HCT116 (cell line): Measurements from ENCODE around the gene SFTPB. TPM values are rescaled to one million over a fixed set of nuclear protein-coding genes. Genes with fewer than 3 reads are reported as not detected.

Experiments used
- ATAC-seq: fragments of 200-7000 bp; cut with Tn5 transposase; 2 replicates; pipeline ENCODE4 v1.9.1; 2020; ENCODE audit warnings: mild to moderate bottlenecking, moderate library complexity
- BruUV-seq: library from RNA; stranded (reverse); fragments of 400-500 nt; replicated peaks from 2 replicates; lab custom pipeline; 2021; lab: Mats Ljungman, UMichigan
- CTCF ChIA-PET: fragments of 300-600 bp; sonication (Branson Sonifier 250); formaldehyde crosslinking; loops from one replicate; lab custom pipeline; 2021; ENCODE audit warnings: antibody characterized with exemption; lab: Charles Lee
- POLR2A ChIA-PET: fragments of 300-600, 350-600 bp; sonication (Branson Sonifier 250); formaldehyde crosslinking; loops from one replicate; lab custom pipeline; 2021; ENCODE audit warnings: antibody characterized with exemption; lab: Charles Lee
- RAD21 ChIA-PET, 2 experiments: fragments of 300-600 bp; sonication (Branson Sonifier 250); formaldehyde crosslinking; loops; one replicate each; lab custom pipeline; 2023; ENCODE audit warnings: low total read pairs in 2 of 2; ENCODE audit not compliant: uncharacterized antibody in 2 of 2, unreplicated experiment in 2 of 2, low non-redundant PET in 1 of 2; lab: Charles Lee
- DNase-seq: peaks from one replicate; pipeline ENCODE4 v3.0.0-alpha.2; 2010; ENCODE audit warnings: low read depth, low spot score
- H2AFZ ChIP-seq: fragments of 200-600 bp; shearing (Covaris generic), sonication (generic); 2 replicates; pipeline ENCODE4 v1.6.1; 2017; ENCODE audit warnings: low read depth, mixed run types, mixed read lengths, antibody characterized with exemption, low read length; ENCODE audit not compliant: poor library complexity, severe bottlenecking
- H3K27ac ChIP-seq: 2 replicates; pipeline ENCODE4 v1.5.1; 2012; ENCODE audit warnings: low read depth, low read length
- H3K27me3 ChIP-seq: fragments of 200-600 bp; sonication (generic); 2 replicates; pipeline ENCODE4 v1.6.1; 2016; ENCODE audit warnings: mixed run types, low read length, mixed read lengths; ENCODE audit not compliant: insufficient read depth
- H3K36me3 ChIP-seq, 2 experiments: fragments of 200-500 bp in 1 of 2; fragments of 200-600 bp in 1 of 2; sonication (Bioruptor generic) in 1 of 2; sonication (generic) in 1 of 2; 2 replicates each; pipeline versions ENCODE4 v1.5.1 to v1.6.1; 2014 to 2016; ENCODE audit warnings: low read length in 2 of 2, inconsistent platforms in 1 of 2, mixed read lengths in 1 of 2, mixed run types in 1 of 2; ENCODE audit not compliant: insufficient read depth in 2 of 2, control insufficient read depth in 1 of 2
- H3K4me1 ChIP-seq, 2 experiments: fragments of 200-600 bp in 1 of 2; sonication (generic) in 1 of 2; 2 replicates each; pipeline versions ENCODE4 v1.5.1 to v1.6.1; 2012 to 2017; ENCODE audit warnings: low read length in 2 of 2, inconsistent platforms in 1 of 2, mild to moderate bottlenecking in 1 of 2, mixed read lengths in 1 of 2, mixed run types in 1 of 2, moderate library complexity in 1 of 2; ENCODE audit not compliant: insufficient read depth in 2 of 2, control insufficient read depth in 1 of 2
- H3K4me2 ChIP-seq: fragments of 200-600 bp; sonication (generic); 2 replicates; pipeline ENCODE4 v1.6.1; 2017; ENCODE audit warnings: mixed run types, low read length, mixed read lengths
- H3K4me3 ChIP-seq, 2 experiments: fragments of 200-600 bp in 1 of 2; sonication (generic) in 1 of 2; replicated peaks in 1 of 2; 2 replicates each; pipeline ENCODE4 v1.5.1; 2011 to 2016; ENCODE audit warnings: low read length in 2 of 2, control low read depth in 1 of 2, low read depth in 1 of 2, mild to moderate bottlenecking in 1 of 2, mixed read lengths in 1 of 2, mixed run types in 1 of 2
- H3K79me2 ChIP-seq: fragments of 200-600 bp; sonication (generic); 2 replicates; pipeline ENCODE4 v1.6.1; 2017; ENCODE audit warnings: mild to moderate bottlenecking, mixed run types, low read length, moderate library complexity, mixed read lengths; ENCODE audit not compliant: insufficient read depth
- H3K9ac ChIP-seq: fragments of 200-600 bp; sonication (generic); 2 replicates; pipeline ENCODE4 v1.6.1; 2016; ENCODE audit warnings: low read length, mixed read lengths
- H3K9me2 ChIP-seq: fragments of 200-600 bp; sonication (generic), shearing (Covaris generic); 2 replicates; pipeline ENCODE4 v1.6.1; 2017; ENCODE audit warnings: mixed run types, mild to moderate bottlenecking, moderate library complexity; ENCODE audit not compliant: insufficient read depth
- H3K9me3 ChIP-seq, 2 experiments: fragments of 200-500 bp in 1 of 2; fragments of 200-600 bp in 1 of 2; sonication (Bioruptor generic) in 1 of 2; sonication (generic) in 1 of 2; 2 replicates each; pipeline ENCODE4 v1.6.1; 2014 to 2017; ENCODE audit warnings: low read length in 2 of 2, mixed read lengths in 2 of 2, inconsistent platforms in 1 of 2, low read depth in 1 of 2, mild to moderate bottlenecking in 1 of 2, mixed run types in 1 of 2, moderate library complexity in 1 of 2; ENCODE audit not compliant: control insufficient read depth in 1 of 2, insufficient read depth in 1 of 2
- H4K20me1 ChIP-seq: fragments of 200-600 bp; sonication (generic), shearing (Covaris generic); 2 replicates; pipeline ENCODE4 v1.6.1; 2017; ENCODE audit warnings: mixed run types, mild to moderate bottlenecking, moderate library complexity; ENCODE audit not compliant: insufficient read depth
- ATF3 ChIP-seq: IDR thresholded peaks from 2 replicates; pipeline ENCODE4 v1.6.1; 2012
- CEBPB ChIP-seq: IDR thresholded peaks from 2 replicates; pipeline ENCODE4 v1.6.1; 2012; ENCODE audit warnings: low read depth
- EGR1 ChIP-seq: IDR thresholded peaks from 2 replicates; pipeline ENCODE4 v1.6.1; 2012; ENCODE audit warnings: low read depth
- ELF1 ChIP-seq: IDR thresholded peaks from 2 replicates; pipeline ENCODE4 v1.6.1; 2012; ENCODE audit warnings: low read depth, borderline replicate concordance
- EZH2 ChIP-seq: fragments of 200-600 bp; sonication (generic); IDR thresholded peaks from 2 replicates; pipeline ENCODE4 v1.6.1; 2017; ENCODE audit warnings: antibody characterized with exemption, mixed run types
- EZH2phosphoT487 ChIP-seq: fragments of 200-600 bp; IDR thresholded peaks from 2 replicates; pipeline ENCODE4 v1.6.1; 2018; ENCODE audit warnings: antibody characterized with exemption, borderline replicate concordance
- FOSL1 ChIP-seq: IDR thresholded peaks from 2 replicates; pipeline ENCODE4 v1.6.1; 2012; ENCODE audit warnings: low read depth
- POLR2A ChIP-seq: IDR thresholded peaks from 2 replicates; pipeline ENCODE4 v1.7.0; 2011; ENCODE audit warnings: borderline replicate concordance; ENCODE audit not compliant: insufficient read depth, insufficient read length; ENCODE audit errors: extremely low read depth
- POLR2AphosphoS5 ChIP-seq: IDR thresholded peaks from 2 replicates; pipeline ENCODE4 v1.6.1; 2011; ENCODE audit warnings: mild to moderate bottlenecking, low read depth, low read length, moderate library complexity
- RAD21 ChIP-seq: IDR thresholded peaks from 2 replicates; pipeline ENCODE4 v1.6.1; 2012; ENCODE audit warnings: low read depth, mild to moderate bottlenecking
- REST ChIP-seq: IDR thresholded peaks from 2 replicates; pipeline ENCODE4 v1.6.1; 2012; ENCODE audit warnings: low read depth
- SIN3A ChIP-seq: IDR thresholded peaks from 2 replicates; pipeline ENCODE4 v1.6.1; 2012; ENCODE audit warnings: low read depth
- SP1 ChIP-seq: IDR thresholded peaks from 2 replicates; pipeline ENCODE4 v1.6.1; 2012; ENCODE audit warnings: low read depth
- SRF ChIP-seq: IDR thresholded peaks from 2 replicates; pipeline ENCODE4 v1.6.1; 2012; ENCODE audit warnings: low read depth
- TCF7L2 ChIP-seq: IDR thresholded peaks from 2 replicates; pipeline ENCODE4 v1.7.0; 2011; ENCODE audit warnings: borderline replicate concordance, inconsistent platforms; ENCODE audit not compliant: insufficient read depth, insufficient read length; ENCODE audit errors: extremely low read depth
- YY1 ChIP-seq: IDR thresholded peaks from 2 replicates; pipeline ENCODE4 v1.6.1; 2011; ENCODE audit warnings: low read length, low read depth, moderate library complexity, mild to moderate bottlenecking; ENCODE audit not compliant: insufficient replicate concordance; ENCODE audit errors: extremely low read depth
- ZFX ChIP-seq: fragments of 450-650 bp; IDR thresholded peaks from 2 replicates; pipeline ENCODE4 v1.6.1; 2017
- ZNF274 ChIP-seq: fragments of 200-500 bp; sonication (Bioruptor generic); IDR thresholded peaks from 2 replicates; pipeline ENCODE4 v1.6.1; 2014; ENCODE audit warnings: mild to moderate bottlenecking, low read depth, low read length, inconsistent platforms
- intact Hi-C: fragments of 100-400 bp; cut with micrococcal nuclease; formaldehyde crosslinking; loops from 2 replicates; pipeline ENCODE4 v1.10.0; 2022
- total RNA-seq: library from RNA; stranded (reverse); gene quantifications from one replicate; pipeline ENCODE4 v1.2.1, GENCODE V29; 2021; ENCODE audit not compliant: unreplicated experiment
- TF ChIP-seq, protein P1 (sequence below): IDR thresholded peaks from 2 replicates; pipeline ENCODE4 v1.6.1; 2012
- TF ChIP-seq, protein P2 (sequence below): IDR thresholded peaks from 2 replicates; pipeline ENCODE4 v1.6.1; 2011; ENCODE audit warnings: mild to moderate bottlenecking, low read length, moderate library complexity; ENCODE audit not compliant: insufficient replicate concordance; ENCODE audit errors: extremely low read depth

Gene SFTPB
- total RNA-seq, 1 experiment from 2014 or later, result 13.3 TPM

DNA sequence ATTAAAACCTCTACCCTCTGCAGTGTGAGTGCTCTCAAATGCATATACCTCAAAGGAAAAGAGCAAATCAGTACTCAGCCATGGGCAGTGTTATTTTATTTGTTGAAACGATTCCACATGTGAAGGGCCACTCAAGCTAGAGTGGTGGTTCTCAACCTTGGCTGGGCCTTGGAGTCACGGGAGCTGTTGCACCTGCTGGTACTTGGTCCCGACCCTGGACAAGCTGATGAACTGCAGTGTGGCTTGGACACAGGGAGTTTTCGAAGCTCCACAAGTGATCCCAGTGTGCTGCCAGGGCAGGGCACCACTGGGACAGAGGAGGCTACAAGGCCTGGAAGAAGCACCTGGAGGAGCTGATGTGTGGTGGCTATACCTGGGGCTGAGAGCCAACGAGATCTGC lies 45.8 kb upstream of the SFTPB start:
- H3K27ac ChIP-seq, result no peak overlapping the region
- BruUV-seq, result no TSS peak
- no peak for ATAC-seq

More for the DNA sequence above, 45.8 kb upstream of the SFTPB start:
- Histone ChIP-seq H3K27me3 (no peaks in the 10 kb centered on the region), H3K4me2 (no peak overlapping the region), H4K20me1 (no peaks in the 10 kb centered on the region), H3K4me3 (no peak overlapping the region), H3K9me3 (no peaks in the 10 kb centered on the region), H3K79me2 (no peaks in the 10 kb centered on the region), H3K4me1 (no peaks in the 10 kb centered on the region), H3K9me2 (no peaks in the 10 kb centered on the region), H3K36me3 (no peaks in the 10 kb centered on the region), H3K9ac (no peak overlapping the region), H2AFZ (no peak overlapping the region)
- TF ChIP-seq CEBPB (no peak), ZFX (no peak), ZNF274 (no peak), EZH2 (no peak), YY1 (no peak), ATF3 (no peak), EZH2phosphoT487 (no peak), SIN3A (no peak), SRF (no peak), POLR2A (no peak), FOSL1 (no peak), EGR1 (no peak), POLR2AphosphoS5 (no peak), REST (no peak), SP1 (no peak), RAD21 (no peak), ELF1 (no peak), TCF7L2 (no peak)
- TF ChIP-seq, protein P1, sequence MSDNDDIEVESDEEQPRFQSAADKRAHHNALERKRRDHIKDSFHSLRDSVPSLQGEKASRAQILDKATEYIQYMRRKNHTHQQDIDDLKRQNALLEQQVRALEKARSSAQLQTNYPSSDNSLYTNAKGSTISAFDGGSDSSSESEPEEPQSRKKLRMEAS, result no peak
- TF ChIP-seq, protein P2, sequence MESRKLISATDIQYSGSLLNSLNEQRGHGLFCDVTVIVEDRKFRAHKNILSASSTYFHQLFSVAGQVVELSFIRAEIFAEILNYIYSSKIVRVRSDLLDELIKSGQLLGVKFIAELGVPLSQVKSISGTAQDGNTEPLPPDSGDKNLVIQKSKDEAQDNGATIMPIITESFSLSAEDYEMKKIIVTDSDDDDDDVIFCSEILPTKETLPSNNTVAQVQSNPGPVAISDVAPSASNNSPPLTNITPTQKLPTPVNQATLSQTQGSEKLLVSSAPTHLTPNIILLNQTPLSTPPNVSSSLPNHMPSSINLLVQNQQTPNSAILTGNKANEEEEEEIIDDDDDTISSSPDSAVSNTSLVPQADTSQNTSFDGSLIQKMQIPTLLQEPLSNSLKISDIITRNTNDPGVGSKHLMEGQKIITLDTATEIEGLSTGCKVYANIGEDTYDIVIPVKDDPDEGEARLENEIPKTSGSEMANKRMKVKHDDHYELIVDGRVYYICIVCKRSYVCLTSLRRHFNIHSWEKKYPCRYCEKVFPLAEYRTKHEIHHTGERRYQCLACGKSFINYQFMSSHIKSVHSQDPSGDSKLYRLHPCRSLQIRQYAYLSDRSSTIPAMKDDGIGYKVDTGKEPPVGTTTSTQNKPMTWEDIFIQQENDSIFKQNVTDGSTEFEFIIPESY, result no peak
- RAD21 ChIA-PET, result no interaction called here
- intact Hi-C loops, result no loop called here
- POLR2A ChIA-PET, result no interaction called here
- DNase-seq, result no peak
- CTCF ChIA-PET, result interaction anchor here (1.4 kb wide), 1 partner anchor 15 kb away, joined by 3 read pairs; no protein-coding TSS in a partner anchor
